IMR-90 (cell line): Measurements from ENCODE around the gene PRRC2B. TPM values are rescaled to one million over a fixed set of nuclear protein-coding genes. Genes with fewer than 3 reads are reported as not detected.

Experiments used
- ATAC-seq: fragments of 200-7000 bp; cut with Tn5 transposase; 2 replicates; pipeline ENCODE4 v1.9.1; 2020; ENCODE audit warnings: low read depth, mild to moderate bottlenecking, moderate library complexity
- BruUV-seq: library from RNA; stranded (reverse); fragments of 400-500 nt; replicated peaks from 2 replicates; lab custom pipeline; 2021; lab: Mats Ljungman, UMichigan
- CTCF ChIA-PET: fragments of 300-600 bp; formaldehyde crosslinking; extraction: SDS; loops from one replicate; lab custom pipeline; 2021; ENCODE audit warnings: antibody characterized with exemption; lab: Yijun Ruan, JAX
- POLR2A ChIA-PET: fragments of 300-600 bp; sonication (Branson Sonifier 250); formaldehyde crosslinking; loops from one replicate; lab custom pipeline; 2022; ENCODE audit warnings: antibody characterized with exemption; ENCODE audit not compliant: unreplicated experiment; lab: Charles Lee
- DNase-seq: peaks from one replicate; pipeline ENCODE4 v3.0.0; 2013
- H2AFZ ChIP-seq: replicated peaks from 2 replicates; pipeline ENCODE3; 2013; ENCODE audit warnings: low read length, mild to moderate bottlenecking; ENCODE audit not compliant: poor library complexity
- H2AK5ac ChIP-seq: 2 replicates; pipeline ENCODE4 v1.6.1; 2013; ENCODE audit warnings: low read depth, low read length, inconsistent platforms
- H2AK9ac ChIP-seq: replicated peaks from 2 replicates; pipeline ENCODE3; 2013; ENCODE audit warnings: mild to moderate bottlenecking, low read depth, low read length, moderate library complexity; ENCODE audit not compliant: poor library complexity
- H2BK120ac ChIP-seq: 2 replicates; pipeline ENCODE4 v1.6.1; 2013; ENCODE audit warnings: low read depth, low read length, inconsistent platforms
- H2BK15ac ChIP-seq: 3 replicates; pipeline ENCODE4 v1.6.1; 2013; ENCODE audit warnings: low read depth, low read length, inconsistent platforms
- H2BK20ac ChIP-seq: 2 replicates; pipeline ENCODE4 v1.6.1; 2013; ENCODE audit warnings: low read depth, mild to moderate bottlenecking, inconsistent platforms, low read length, moderate library complexity
- H2BK5ac ChIP-seq: 2 replicates; pipeline ENCODE4 v1.6.1; 2013; ENCODE audit warnings: mild to moderate bottlenecking, low read depth, low read length, inconsistent platforms; ENCODE audit not compliant: poor library complexity, severe bottlenecking
- H3K14ac ChIP-seq: replicated peaks from 2 replicates; pipeline ENCODE4 v1.6.1; 2013; ENCODE audit warnings: low read depth, low read length, inconsistent platforms
- H3K18ac ChIP-seq: 2 replicates; pipeline ENCODE4 v1.6.1; 2013; ENCODE audit warnings: low read depth, low read length, control low read depth
- H3K23ac ChIP-seq: 2 replicates; pipeline ENCODE4 v1.6.1; 2013; ENCODE audit warnings: low read depth, low read length, inconsistent platforms
- H3K27ac ChIP-seq: 2 replicates; pipeline ENCODE4 v1.5.1; 2013; ENCODE audit warnings: mild to moderate bottlenecking, control low read depth, low read length; ENCODE audit not compliant: insufficient read depth
- H3K27me3 ChIP-seq: 2 replicates; pipeline ENCODE4 v1.6.1; 2013; ENCODE audit warnings: low read length; ENCODE audit not compliant: control insufficient read depth, insufficient read depth
- H3K36me3 ChIP-seq: 2 replicates; pipeline ENCODE4 v1.6.1; 2013; ENCODE audit warnings: low read length, mixed read lengths; ENCODE audit not compliant: control insufficient read depth, insufficient read depth
- H3K4ac ChIP-seq: 2 replicates; pipeline ENCODE4 v1.6.1; 2013; ENCODE audit warnings: low read depth, low read length, inconsistent platforms
- H3K4me1 ChIP-seq: 2 replicates; pipeline ENCODE4 v1.6.1; 2013; ENCODE audit warnings: low read length, mixed read lengths; ENCODE audit not compliant: control insufficient read depth, insufficient read depth
- H3K4me2 ChIP-seq: 2 replicates; pipeline ENCODE4 v1.6.1; 2013; ENCODE audit warnings: low read depth, mild to moderate bottlenecking, control low read depth, low read length, moderate library complexity
- H3K4me3 ChIP-seq: 2 replicates; pipeline ENCODE4 v1.5.1; 2013; ENCODE audit warnings: low read depth, mild to moderate bottlenecking, control low read depth, low read length, moderate library complexity; ENCODE audit not compliant: insufficient read depth
- H3K56ac ChIP-seq: 2 replicates; pipeline ENCODE4 v1.6.1; 2013; ENCODE audit warnings: low read length, inconsistent platforms; ENCODE audit not compliant: insufficient read depth; ENCODE audit errors: extremely low read depth
- H3K79me1 ChIP-seq, 2 experiments: 2 replicates each; pipeline ENCODE4 v1.6.1; 2013; ENCODE audit warnings: low read length in 2 of 2, inconsistent platforms in 1 of 2, low read depth in 1 of 2
- H3K9ac ChIP-seq: 2 replicates; pipeline ENCODE4 v1.6.1; 2013; ENCODE audit warnings: low read depth, low read length, control low read depth
- H3K9me1 ChIP-seq: 2 replicates; pipeline ENCODE4 v1.6.1; 2013; ENCODE audit warnings: low read length, inconsistent platforms; ENCODE audit not compliant: insufficient read depth
- H3K9me3 ChIP-seq: 2 replicates; pipeline ENCODE4 v1.6.1; 2013; ENCODE audit warnings: low read length; ENCODE audit not compliant: control insufficient read depth, insufficient read depth
- H4K20me1 ChIP-seq: 2 replicates; pipeline ENCODE4 v1.6.1; 2013; ENCODE audit warnings: low read length, inconsistent platforms; ENCODE audit not compliant: insufficient read depth
- H4K5ac ChIP-seq: 2 replicates; pipeline ENCODE4 v1.6.1; 2013; ENCODE audit warnings: mild to moderate bottlenecking, low read depth, low read length, control low read depth
- H4K8ac ChIP-seq, 2 experiments: 2 replicates each; pipeline ENCODE4 v1.6.1; 2013; ENCODE audit warnings: low read depth in 2 of 2, low read length in 2 of 2, control low read depth in 1 of 2, inconsistent platforms in 1 of 2
- H4K91ac ChIP-seq: 2 replicates; pipeline ENCODE4 v1.6.1; 2013; ENCODE audit warnings: low read depth, low read length, inconsistent platforms; ENCODE audit not compliant: insufficient read depth
- MAZ ChIP-seq: IDR thresholded peaks from 2 replicates; pipeline ENCODE4 v1.6.1; 2012; ENCODE audit warnings: low read depth, mild to moderate bottlenecking, low read length, improper control_type of control experiment, moderate library complexity, borderline replicate concordance
- WGBS, 2 experiments: methylation state at CpG; one replicate each; pipeline versions ENCODE4 v1.1.5 to v1.1.7; 2013; ENCODE audit warnings: missing lambda C conversion rate in 2 of 2; ENCODE audit not compliant: insufficient read length in 1 of 2; ENCODE audit errors: extremely low coverage in 2 of 2; 5-methylcytosine and 5-hydroxymethylcytosine counted together
- dilution Hi-C: fragments of 300-500 bp; cut with HindIII; formaldehyde crosslinking; loops from one replicate; pipeline ENCODE4 v1.14.3; 2018; ENCODE audit warnings: low sequenced_read_pairs; ENCODE audit not compliant: unreplicated experiment
- in situ Hi-C: fragments of 300-500 bp; cut with MboI; formaldehyde crosslinking; loops from 3 replicates; pipeline ENCODE4 v1.14.3; 2019; ENCODE audit warnings: low sequenced_read_pairs, inconsistent platforms, mixed read lengths
- intact Hi-C: fragments of 100-400 bp; cut with micrococcal nuclease; formaldehyde crosslinking; loops from 2 replicates; pipeline ENCODE4 v1.10.0; 2022
- polyA plus RNA-seq, 3 experiments: library from polyadenylated mRNA; depleted of rRNA; stranded (reverse); fragments of >200 nt; gene quantifications; 2 replicates each; pipeline ENCODE4 v1.2.3, GENCODE V29; 2012; ENCODE audit warnings: low replicate concordance in 1 of 3
- total RNA-seq: library from RNA; depleted of rRNA; stranded (reverse); fragments of >200 nt; gene quantifications from 2 replicates; pipeline ENCODE4 v1.2.3, GENCODE V29; 2012

The PRRC2B gene
- total and polyA plus RNA-seq, 2 of the 4 experiments (the other 2 are of a cell fraction): 19.4 to 39.1 TPM

GRCh38 chr9:131521822-131522221 lies 127.9 kb downstream of the PRRC2B start:
- no peak overlapping the region for H2BK20ac ChIP-seq
- no peak overlapping the region for H4K8ac ChIP-seq
- H2AFZ ChIP-seq: no peak overlapping the region
- H4K20me1 ChIP-seq: peaks cover 9% of the 10 kb centered on the region; the same call in 1 of the 2 replicates
- no peak overlapping the region for H3K23ac ChIP-seq
- H3K27ac ChIP-seq: no peak overlapping the region
- H4K5ac ChIP-seq: no peak overlapping the region
- H3K18ac ChIP-seq: no peak overlapping the region
- no peaks in the 10 kb centered on the region for H3K9me3 ChIP-seq
- BruUV-seq: no TSS peak
- no peak overlapping the region for H4K91ac ChIP-seq
- intact Hi-C loops (no loop called here), dilution Hi-C loops (no loop called here), in situ Hi-C loops (no loop called here)
- no peaks in the 10 kb centered on the region for H3K27me3 ChIP-seq
- H2BK5ac ChIP-seq: no peak overlapping the region
- H3K79me1 ChIP-seq: no peaks in the 10 kb centered on the region
- H3K14ac ChIP-seq: no peak overlapping the region
- peak overlapping the region; percentile 42 for H2AK9ac ChIP-seq
- POLR2A ChIA-PET: no interaction called here
- H2BK120ac ChIP-seq: no peak overlapping the region
- no peaks in the 10 kb centered on the region for H3K4me1 ChIP-seq
- TF ChIP-seq MAZ: no peak
- CTCF ChIA-PET: no interaction called here
- no peak for ATAC-seq
- H3K9ac ChIP-seq: no peak overlapping the region
- no peak for DNase-seq
- no peak overlapping the region for H3K4me2 ChIP-seq
- H3K56ac ChIP-seq: no peak overlapping the region
- no peak overlapping the region for H2AK5ac ChIP-seq
- no peak overlapping the region for H3K4ac ChIP-seq
- no peaks in the 10 kb centered on the region for H3K9me1 ChIP-seq
- H2BK15ac ChIP-seq: no peak overlapping the region
- WGBS, 2 experiments: 100% methylated on average over 1 of the region's 13 CpGs; no CpG with 5 or more reads in 1 of the 2 experiments
- H3K4me3 ChIP-seq: no peak overlapping the region
- H3K36me3 ChIP-seq: peaks cover 78% of the 10 kb centered on the region
